Hematopoietic multipotent progenitor cell treated with erythropoietin and hydrocortisone succinate and interleukin-3 and kit ligand, for 15 days (in vitro differentiated cells): Measurements from ENCODE around the gene MAP1LC3A.

Experiments used
- DNase-seq: peaks from one replicate; pipeline ENCODE4 v3.0.0-alpha.2; 2015; ENCODE audit warnings: low spot score

The MAP1LC3A gene

GRCh38 chr20:34577061-34577460, 18.5 kb downstream of the MAP1LC3A start:
- DNase-seq: no peak

GRCh38 chr20:34578025-34578424, 19.5 kb downstream of the MAP1LC3A start:
- DNase-seq: no peak

- no peak for DNase-seq
Observed at GRCh38 chr20:34578521-34578920, 20.0 kb downstream of the MAP1LC3A start.

- no peak for DNase-seq
Observed at GRCh38 chr20:34579191-34579978, 20.9 kb downstream of the MAP1LC3A start.

GRCh38 chr20:34579979-34580940, 21.7 kb downstream of the MAP1LC3A start:
- DNase-seq: no peak

- no peak for DNase-seq
Observed at GRCh38 chr20:34581341-34582184, 23.0 kb downstream of the MAP1LC3A start.

- DNase-seq: no peak
Observed at GRCh38 chr20:34582221-34582620, 23.7 kb downstream of the MAP1LC3A start.

- DNase-seq: no peak
Observed at GRCh38 chr20:34582911-34583310, 24.4 kb downstream of the MAP1LC3A start.

- no peak for DNase-seq
Observed at GRCh38 chr20:34583544-34583943, 25.0 kb downstream of the MAP1LC3A start.

GRCh38 chr20:34585019-34585418, 26.5 kb downstream of the MAP1LC3A start:
- no peak for DNase-seq

GRCh38 chr20:34586488-34587163, 28.1 kb downstream of the MAP1LC3A start:
- DNase-seq: no peak

- no peak for DNase-seq
Observed at GRCh38 chr20:34595377-34596184, 37.1 kb downstream of the MAP1LC3A start.

GRCh38 chr20:34600892-34601653, 42.6 kb downstream of the MAP1LC3A start:
- no peak for DNase-seq

- no peak for DNase-seq
Observed at GRCh38 chr20:34604980-34605788, 46.7 kb downstream of the MAP1LC3A start.

- no peak for DNase-seq
Observed at GRCh38 chr20:34607066-34607465, 48.5 kb downstream of the MAP1LC3A start.
